ENCODE measurements around the gene TMEM33.
A peak's percentile ranks its signal among the peaks of the same experiment; 100 is the strongest.

Gene TMEM33

DNA sequence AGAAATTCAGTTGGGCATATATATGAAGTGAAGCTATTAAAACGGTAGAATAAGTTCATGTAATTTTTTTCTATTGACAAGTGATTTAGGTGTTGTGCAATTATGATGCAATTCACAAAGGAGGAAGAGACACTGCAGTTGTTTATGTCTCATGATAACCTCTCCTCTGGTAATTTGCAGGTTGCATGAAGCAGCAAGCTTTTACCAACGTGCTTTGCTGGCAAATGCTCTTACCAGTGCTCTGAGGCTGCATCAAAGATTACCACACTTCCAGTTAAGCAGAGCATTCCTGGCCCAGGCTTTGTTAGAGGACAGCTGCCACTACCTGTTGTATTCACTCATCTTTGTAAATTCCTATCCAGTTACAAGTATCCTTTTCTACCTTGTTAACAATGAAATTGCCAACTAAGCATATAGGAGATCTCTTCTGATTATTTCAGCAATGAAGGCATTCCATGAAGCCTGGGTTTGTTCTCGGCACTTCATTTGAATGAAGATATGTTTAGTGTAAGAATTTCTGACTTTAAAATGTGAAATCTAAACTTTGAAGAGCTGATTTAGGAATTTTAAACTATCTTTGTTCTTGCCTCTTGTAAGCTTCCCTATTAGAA is 3.9 kb downstream of the TMEM33 start:
- DNase-seq, result no peak

DNA sequence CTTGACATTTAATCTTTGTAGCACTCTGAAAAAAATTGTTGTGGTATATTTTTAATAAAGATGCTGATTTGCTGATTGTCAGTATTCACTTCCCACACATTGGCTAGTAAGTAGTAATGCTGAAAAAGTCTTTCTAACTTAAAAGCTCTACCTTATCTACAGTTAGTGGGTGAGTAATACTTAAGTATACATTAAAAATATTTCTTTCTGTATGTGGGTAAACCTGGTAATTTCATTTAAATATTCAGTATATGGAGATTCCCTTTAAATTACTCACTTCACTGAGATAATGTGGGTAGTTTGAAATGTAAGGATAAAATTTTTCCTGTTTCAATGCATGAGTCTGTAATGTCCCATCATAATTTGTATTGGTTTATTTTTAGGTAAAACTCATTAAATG is 5.6 kb downstream of the TMEM33 start:
- no peak for DNase-seq

- no peak for DNase-seq
Observed at GRCh38 chr4:41943506-41943905, 8.3 kb downstream of the TMEM33 start.

- no peak for DNase-seq
Observed at GRCh38 chr4:41944089-41944488, 8.9 kb downstream of the TMEM33 start.

DNA sequence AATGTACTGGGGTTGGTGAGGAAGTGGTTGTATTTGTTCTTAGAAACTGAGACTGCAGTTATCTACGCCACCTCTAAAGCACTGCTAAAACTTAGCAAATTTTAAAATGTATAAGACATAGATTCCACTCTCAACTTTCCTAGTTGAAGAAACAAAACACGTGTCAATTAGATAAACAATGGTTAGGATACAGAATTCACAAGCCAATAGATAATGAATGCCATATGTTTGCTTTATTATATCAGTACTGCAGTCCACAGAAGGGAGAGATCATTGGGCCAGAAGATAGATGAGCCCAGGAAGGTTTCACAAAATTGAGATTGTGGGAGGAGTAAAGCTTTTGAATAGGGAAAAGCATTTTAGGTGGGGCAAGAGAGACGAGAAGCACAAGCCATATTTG is 14.3 kb downstream of the TMEM33 start:
- no peak for DNase-seq

DNA sequence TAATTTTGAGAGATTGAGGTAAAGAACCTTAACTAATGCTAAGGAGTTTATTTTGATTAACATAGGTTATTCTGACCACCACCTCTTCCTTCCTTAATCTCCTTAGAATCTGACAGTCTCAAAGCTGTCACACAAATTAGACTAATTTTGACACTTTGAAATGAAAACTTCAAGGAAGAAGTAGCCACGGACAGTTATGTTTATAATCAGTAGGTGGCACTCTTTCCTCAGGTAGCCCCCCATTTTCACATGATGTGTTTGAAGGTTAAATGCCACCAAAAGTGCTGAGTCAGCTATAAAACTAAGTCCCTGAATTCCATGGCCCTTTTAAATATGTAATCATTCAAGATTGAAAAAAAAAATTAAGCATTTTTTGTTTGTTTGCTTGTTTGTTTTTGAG is 22.4 kb downstream of the TMEM33 start:
- peak; percentile 9 for DNase-seq

DNA sequence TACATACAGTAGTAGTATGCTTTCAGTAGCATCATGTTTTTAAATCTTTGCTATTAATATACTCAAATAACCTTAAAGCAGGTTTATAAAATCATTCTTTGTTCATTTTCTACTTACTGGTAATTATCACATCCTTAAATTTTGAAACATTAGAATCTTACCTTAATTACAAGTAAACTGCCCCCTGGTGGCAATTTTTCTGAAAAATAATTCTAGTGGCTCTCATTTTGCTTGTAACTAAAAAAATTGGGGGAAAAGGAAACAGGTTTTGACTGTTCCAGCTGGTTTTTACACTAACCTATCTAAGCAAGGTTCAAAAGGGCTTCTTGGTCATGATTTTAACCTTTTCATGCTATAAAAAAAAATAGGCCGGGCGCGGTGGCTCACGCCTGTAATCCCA is 27.9 kb downstream of the TMEM33 start:
- DNase-seq, result peak; percentile 17

DNA sequence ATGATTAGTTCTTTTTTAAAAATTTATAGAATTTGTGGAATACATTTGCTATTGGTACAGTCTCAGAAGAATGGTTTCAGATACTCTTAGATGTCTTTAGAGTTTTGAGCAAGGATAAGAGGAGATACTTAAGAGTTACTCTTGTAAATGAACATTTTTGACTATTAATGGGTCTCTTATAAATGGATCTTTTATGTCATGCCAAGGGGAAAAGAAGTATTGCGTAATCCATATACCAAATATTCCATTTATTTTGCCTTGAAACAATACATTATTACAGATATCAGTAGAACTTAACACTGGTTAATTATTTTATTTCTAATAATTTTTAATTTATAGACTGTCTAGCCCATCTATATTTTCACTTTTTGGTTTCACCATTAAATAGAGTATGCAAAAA is 29.2 kb downstream of the TMEM33 start:
- DNase-seq, result no peak

- DNase-seq, result no peak
Observed at GRCh38 chr4:41967392-41967791, 32.2 kb downstream of the TMEM33 start.

- no peak for DNase-seq
Observed at GRCh38 chr4:41969671-41970070, 34.4 kb downstream of the TMEM33 start.

DNA sequence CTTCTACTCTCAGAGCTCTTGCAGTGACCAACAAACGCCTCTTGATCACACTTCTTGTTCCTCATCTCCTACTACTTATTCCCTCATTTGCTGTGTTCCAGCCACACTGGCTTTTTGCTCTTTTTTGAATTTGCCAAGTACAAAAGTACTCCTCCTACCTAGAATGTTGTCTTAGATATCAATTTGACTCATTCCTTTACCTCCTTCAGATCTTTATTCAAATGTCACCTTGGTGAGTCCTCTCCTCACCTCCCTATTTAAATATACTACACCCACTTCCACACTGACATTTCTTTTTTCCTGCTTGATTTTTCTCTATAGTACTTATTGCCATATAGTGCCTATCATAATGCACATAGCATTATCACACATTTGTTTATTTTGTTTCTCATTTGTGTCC is 40.1 kb downstream of the TMEM33 start:
- DNase-seq, result no peak

DNA sequence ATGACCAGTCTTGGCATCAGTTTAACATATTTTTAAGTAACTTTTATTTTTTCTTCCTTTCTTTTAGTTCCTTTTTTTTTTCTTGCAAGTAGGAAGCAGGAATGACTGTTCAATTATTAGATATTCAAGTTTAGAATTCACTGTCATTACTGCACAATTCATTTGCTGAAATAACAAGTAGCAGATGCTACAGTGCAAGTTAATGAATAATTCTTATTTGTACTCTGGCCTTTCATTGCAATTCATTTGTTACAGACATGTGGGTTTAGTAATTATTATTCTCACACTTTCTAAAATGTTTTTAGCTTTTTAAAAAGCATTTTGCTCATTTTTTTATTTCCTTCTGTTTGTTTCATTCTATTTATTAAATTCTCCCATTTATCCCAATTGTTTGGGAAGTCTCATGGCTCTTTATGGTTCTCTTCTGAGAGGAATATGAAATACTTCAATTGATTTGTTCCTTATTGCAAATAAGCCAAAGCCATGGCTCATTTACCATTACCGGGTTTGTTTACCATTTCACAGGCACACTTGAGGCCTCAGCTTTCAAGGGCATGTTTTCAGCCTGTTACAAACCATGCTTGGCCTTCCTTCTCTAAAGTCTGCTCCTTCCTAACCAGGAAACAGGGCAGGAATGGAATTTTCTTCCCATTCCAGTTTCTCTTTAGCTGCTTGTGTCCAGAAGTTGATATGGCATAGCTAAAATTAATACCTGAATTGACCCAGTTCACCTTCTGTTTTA is 41.7 kb downstream of the TMEM33 start:
- no peak for DNase-seq

- DNase-seq, result peak; percentile 63
Observed at GRCh38 chr4:41977709-41978108, 42.5 kb downstream of the TMEM33 start.

- no peak for DNase-seq
Observed at GRCh38 chr4:41981456-41981855, 46.2 kb downstream of the TMEM33 start, which contains the start of gene DCAF4L1. DCAF4L1 (plus strand) TSS chr4:41981756; CDS start chr4:41981793, 37 bp downstream.

GRCh38 chr4:41982716-41983115 is 47.5 kb downstream of the TMEM33 start:
- no peak for DNase-seq

GRCh38 chr4:41985151-41985550 is 49.9 kb downstream of the TMEM33 start:
- DNase-seq, result no peak

DNA sequence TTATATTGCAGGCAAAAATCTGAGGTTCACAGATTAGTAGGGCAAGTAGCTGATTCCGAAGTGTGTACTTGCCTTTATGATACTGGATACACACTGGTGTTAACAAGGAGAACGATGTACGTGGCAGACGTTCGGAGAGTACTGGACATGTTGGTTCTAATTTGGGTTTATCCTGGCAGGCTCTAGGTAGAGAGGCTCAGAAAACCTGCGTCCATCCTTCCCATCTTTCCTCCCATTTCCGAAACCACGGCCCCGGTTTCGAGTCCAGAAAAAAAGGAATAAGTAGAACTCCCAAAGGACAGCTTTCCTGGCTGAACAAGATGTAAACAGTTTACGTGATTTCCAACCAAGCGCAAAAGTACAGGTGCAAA is 54.8 kb downstream of the TMEM33 start:
- DNase-seq, result no peak

DNA sequence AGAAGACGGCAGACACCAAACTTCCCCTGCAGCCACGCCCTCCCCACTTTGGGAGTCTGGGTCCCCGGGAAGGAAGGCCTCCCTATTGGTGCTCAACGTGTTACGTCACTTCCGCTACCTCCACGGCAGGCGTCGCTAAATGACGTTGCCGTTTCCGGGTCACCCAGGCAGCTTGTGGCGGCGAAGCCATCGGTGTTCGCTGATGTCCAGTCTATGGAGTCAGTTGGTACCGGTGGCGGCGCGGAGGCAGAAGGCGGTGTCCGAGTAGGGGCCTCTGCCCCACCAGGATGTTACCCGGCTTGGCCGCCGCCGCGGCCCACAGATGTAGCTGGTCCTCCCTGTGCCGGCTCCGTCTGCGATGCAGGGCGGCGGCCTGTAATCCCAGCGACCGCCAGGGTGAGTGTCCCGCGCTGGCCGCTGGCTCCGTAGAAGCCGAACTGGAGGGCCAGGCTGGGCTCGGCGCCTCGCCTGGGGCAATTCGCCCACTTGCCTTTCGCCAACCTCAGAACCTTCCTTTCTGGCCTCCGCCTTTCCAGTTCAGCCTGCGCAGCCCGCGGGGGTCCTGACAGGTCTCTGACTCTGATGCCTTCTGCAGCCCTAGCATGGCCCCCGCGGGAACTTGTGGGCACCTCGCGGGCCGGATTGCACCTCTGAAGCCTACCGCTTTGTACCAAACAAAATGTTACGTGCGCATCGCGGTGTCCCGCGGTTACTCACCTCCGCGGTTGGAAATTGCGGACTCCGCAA is 55.3 kb downstream of the TMEM33 start, which contains the start of gene SLC30A9:
Gene SLC30A9 (plus strand): TSS at position 166 of the 747 bp plus-strand sequence. CDS start 122 bp downstream, at position 288.
- DNase-seq, result peak; percentile 95

GRCh38 chr4:41991916-41992767 is 56.9 kb downstream of the TMEM33 start:
- DNase-seq, result no peak

- DNase-seq, result no peak
Observed at GRCh38 chr4:41992967-41993857, 58.0 kb downstream of the TMEM33 start.

DNA sequence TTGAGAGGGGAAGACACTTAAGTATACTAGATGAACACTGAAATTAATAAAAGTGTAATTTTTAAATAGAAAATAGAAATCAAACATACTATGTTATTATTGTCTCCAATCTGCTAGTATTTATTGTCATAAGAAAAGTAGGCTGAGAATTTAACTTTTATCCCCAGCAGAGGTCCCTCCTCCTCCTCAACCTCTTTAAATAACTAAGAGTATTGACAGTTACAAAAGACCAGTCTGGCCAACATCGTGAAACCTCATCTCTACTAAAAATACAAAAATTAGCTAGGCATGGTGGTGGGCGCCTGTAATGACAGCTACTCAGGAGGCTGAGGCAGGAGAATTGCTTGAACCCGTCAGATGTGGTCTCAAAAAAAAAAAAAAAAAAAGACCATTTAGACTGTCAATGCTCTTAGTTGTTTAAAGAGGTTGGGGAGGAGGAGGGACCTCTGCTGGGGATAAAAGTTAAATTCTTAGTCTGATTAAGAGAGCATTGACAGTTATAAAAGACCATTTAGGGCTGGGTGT is 59.3 kb downstream of the TMEM33 start:
- no peak for DNase-seq
